GM18873 (cell line): ENCODE results near the gene RAD51B.

Experiments
- ATAC-seq: cut with Tn5 transposase; IDR thresholded peaks from one replicate; pipeline ENCODE4 v1.9.1; 2021; ENCODE audit warnings: mild to moderate bottlenecking, moderate library complexity, moderate number of reproducible peaks; ENCODE audit not compliant: unreplicated experiment, low FRiP score

The RAD51B gene

DNA sequence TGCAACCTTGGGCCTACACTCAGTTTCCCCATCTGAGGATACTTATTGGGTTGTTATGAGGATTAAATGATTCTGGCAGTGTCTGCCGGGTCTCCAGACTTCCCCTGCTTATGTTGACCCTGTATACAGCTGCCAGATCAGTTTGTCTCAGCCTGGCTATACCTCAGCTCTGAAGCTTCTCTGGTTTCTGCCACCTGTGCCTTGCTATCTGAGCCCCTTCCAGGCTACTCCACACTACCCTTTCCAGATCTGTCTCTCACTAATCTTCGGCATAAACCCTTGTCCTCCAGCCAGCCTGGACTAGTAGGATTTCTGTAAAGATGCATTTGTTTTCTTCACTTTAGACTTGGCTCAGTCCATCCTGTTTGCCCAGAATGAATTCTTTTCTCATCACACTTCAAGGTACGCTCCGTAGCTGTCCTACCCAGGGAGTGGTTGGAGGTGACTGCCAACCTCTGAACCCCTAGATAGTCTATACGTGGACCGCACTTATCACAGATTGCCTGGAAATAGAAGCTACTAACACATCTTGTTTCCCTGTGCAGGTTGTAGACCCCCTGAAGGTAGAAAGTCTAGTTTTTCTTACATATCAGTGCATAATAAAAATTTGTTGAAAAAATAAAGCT is 422.4 kb downstream of the RAD51B start:
- no peak for ATAC-seq

DNA sequence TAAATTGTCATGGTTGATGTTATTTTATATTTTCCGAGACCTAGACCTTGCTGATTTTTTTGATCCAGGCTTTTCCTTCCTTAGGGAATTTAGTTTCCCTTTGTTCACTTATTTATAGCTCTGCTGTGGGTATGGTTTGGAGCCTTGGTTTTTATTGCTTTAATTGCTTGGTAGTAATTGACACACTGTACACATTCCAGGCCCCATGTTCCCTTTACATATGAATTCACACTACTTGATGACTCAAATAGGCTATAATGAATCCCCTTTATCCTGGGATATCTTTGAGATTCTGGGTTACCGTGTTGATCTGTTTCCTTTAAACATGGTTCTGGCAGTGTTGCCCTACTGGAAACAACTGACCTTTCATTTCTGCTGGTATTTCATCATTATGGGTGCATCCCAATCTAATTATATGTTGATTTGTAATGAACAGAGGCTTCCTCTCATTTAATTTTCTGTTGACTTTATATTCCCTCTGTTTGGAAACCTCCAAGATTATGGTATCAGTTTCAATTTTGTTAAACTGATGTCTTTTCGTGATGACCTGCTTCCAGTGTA is 424.0 kb downstream of the RAD51B start:
- ATAC-seq: no peak

DNA sequence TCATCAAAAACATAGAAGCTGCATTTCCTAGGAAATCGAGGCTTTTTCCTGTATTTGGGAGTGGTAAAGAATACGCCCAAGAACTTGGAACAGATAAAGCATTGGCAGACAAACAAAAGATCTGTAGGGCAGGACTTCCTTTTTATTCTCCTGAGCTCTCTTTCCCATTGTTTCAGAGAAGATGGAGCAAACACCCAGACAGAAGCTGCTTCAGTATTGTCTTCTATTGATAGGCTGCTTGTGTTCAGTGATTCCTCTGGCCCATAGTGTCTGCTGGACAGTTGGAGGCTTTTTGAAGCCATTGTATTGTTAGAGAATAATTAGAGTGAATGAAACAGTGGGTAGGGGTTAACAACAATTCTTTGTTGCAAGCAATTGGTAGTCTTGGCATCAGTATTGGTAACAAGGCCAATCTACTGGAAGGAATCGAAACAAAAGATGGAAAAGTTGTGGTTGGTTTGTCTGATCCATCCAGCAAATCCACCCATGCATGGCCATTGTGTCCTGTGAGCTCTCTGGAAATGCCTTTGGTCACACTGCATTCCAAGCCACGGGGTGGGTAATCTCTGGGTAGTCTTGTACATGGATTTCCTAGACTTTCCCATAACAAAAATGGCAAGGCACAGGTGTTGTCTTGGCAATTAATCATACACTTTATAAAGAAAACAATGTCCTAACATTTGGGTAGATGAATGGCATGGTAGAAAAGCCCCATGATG is 424.8 kb downstream of the RAD51B start:
- no peak for ATAC-seq

DNA sequence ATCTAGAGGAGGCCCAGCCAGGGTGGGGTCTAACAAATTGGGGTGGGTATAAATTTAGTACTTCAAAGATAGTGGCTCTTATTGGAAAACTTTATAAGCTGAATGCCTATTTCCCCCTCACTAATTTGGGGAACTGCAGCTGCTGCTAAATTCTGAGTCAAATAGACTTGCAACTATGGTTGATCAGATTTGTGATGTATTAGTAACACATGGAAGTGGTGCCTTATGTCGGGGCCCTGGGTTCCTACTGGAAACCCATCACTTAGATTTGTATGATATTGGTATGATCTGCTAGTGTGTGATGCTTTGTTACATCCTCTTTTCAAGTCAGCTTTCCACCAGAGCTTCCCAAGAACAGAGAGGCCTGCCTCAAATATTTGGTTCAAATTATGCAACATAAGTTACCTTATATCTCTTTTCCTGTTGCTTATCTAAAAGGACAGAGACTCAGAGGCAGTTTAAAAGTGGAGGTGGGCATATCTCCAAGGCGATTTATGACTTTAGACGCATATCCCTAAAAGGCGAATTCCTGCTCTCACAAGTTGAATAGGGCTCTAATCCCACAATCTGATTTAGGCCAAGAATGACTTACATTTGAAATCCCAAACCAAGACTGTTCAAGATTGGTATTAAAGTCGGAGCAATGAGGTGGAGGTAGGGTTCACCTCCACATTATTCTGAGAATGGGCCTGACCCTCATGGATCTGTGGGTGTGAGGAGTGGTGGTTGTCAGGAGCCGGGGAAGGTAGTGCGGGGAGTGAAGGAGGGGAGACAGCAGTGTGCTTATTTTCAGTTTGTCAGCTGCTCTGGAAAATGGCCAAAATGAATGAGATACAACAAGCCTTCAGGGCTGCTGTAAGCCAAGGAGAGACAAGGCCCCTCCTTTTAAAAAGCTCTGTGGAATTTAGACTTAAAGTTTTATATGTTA is 425.8 kb downstream of the RAD51B start:
- ATAC-seq: no peak

DNA sequence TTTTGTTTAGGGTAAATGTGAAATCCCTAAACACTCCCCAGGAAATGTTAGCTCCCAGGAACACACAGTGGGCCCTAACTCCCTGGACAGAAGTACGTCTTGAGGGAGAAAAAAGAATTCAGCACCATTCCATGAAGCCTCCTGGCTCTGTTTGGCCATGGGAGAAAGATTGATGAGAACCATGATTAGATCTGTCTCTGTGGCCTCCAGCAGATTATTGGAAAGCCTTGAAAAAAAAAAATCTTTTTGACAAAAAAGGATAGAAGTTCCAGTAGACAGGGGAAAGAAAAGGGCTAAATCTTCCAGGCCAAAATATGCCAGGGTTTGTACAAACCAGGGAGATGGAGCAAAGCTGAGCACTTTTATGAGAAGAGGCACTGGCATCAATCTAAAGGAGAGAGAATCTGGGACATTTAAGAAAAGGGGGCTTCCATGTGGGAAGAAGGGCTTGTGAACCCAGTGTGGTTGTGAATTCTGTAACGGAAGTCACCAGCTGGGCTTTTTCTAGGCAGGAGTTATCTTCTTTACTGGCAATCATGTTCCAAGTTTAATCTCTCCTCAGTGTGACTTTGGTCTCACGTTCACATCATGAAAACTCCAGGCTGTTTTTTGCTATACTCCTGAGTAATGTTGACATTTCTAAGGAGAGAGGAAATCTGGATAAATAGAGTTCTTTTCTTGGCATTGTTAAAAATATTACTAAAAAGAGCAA is 426.7 kb downstream of the RAD51B start:
- ATAC-seq: no peak

DNA sequence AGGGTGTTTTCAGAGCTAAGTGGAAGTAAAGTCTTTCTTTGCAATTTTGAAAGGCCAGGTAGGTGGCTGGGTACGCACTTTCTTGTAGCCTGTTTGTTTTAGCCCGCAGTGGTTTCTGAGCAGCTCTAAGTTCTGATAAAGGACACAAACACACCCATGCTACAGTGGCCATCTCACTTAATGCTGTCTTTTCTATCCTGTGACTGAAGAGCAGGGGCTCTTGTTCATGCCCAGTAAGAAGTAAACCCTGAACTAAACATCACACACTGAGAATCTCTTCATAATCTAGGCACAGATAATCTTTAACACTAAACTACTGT is 427.2 kb downstream of the RAD51B start:
- ATAC-seq: no peak

DNA sequence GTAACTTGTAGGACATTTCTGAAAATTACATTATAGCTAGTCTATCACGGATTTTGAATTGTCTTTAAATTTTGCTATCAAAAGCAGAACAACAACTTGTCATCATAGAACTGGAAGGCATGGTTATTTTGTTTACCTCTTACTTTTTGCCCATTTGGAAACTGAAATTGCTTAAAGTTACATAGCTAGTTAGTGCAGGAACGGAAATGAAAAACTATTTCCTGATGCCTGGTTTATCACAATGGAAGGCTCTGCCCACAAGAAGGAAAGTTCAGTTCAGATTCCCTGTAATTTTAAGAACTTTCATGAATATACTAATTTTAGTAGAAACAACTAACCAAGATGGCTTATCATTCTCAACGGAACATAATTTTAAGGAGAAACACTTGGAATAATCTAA is 427.7 kb downstream of the RAD51B start:
- no peak for ATAC-seq

DNA sequence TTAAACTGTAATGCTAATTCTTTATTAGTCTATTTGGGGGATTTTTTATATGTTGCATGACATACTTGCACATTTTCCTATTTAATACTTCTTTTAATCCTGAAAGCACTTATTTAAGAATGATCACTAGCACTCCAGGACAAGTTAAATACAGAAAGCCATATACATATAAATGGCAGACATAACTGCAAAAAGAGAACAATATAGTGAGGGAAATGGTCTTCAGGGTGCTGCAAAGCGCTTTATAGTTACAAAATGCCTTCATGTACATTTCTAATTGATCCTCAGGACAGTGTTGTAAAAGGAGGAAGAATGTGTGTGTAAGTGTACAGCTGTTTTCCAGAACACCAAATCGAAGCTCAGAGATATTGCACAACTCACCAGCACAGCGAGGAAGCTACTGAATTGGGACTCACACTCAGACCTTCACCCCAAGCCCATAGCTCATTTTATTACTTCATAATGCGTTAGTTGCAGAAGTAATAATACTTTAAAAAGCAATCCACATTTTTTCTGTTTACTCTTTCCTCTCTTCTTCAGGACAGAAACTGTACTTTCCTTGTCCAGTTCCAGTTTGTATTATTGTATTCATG is 428.2 kb downstream of the RAD51B start:
- ATAC-seq: no peak

DNA sequence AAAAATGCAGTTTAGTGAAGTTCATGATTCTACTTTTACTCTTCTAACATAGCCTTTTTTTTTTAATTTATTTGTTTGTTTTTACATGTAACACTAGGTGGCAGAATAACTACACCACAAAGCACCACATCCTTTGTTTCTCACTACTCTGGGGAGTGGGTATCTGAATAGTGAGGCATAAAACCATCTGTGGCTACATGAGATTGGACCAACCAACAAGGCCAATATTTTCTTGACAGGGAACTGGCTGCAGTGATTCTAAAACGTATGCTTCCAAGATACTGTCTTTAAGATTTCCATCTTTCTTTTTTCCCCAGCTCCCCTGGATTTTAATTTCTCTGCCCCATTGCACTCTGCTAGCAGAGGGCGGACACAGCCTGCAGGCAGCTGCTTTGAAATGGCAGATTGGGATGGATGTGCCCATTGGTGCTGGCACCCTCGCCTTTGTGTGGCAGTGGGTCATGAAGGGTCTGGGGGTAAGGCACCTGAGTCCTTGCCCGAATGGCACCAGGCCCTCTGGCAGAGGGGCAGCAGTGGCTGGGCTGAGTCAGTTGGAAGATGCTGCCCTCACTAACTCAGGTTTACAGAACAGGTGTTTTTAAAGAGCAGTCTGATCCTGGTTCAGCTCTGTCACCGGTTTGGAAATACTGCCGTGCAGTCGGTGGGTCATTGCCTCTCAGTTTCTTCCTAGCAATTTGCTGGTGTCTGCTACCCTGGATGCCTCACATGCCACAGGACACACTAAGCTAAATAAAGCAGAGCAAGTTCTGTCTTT is 429.1 kb downstream of the RAD51B start:
- no peak for ATAC-seq

DNA sequence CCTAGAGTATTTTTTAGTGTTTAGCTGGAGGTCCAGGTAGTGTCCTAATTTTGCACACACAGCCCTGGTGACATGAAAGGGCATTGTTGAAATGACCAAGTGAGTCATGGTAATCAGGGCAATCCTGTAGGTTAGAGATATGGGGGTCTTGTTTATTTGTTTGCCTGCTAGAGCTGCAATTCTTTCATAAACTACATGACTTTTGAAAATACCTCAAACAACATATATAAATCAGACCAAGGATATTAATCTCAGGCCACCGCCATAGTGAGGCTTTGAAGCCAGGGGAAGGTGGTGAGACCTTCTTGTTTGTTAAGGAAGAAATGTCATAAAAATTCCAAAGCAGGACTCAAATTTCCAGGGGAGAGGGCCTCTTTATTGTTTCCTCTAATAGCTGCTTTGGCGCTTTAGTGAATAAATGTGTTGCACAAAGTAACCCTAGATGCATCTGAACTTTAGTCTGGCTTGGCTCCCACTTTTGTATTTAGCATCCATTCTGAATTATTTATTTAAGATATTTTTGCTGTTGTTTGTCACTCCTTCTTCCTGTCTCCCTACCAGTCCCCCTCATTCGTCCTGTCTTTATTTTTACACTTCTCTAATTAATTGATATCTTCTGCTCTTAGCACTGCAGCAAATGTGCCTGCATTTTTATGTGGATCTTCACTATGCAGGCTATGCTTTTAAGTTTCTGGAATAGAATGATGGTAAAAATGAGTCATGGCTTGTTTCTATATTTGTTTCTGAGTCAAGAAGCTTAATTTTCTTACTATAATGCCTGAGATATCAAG is 430.3 kb downstream of the RAD51B start:
- no peak for ATAC-seq

DNA sequence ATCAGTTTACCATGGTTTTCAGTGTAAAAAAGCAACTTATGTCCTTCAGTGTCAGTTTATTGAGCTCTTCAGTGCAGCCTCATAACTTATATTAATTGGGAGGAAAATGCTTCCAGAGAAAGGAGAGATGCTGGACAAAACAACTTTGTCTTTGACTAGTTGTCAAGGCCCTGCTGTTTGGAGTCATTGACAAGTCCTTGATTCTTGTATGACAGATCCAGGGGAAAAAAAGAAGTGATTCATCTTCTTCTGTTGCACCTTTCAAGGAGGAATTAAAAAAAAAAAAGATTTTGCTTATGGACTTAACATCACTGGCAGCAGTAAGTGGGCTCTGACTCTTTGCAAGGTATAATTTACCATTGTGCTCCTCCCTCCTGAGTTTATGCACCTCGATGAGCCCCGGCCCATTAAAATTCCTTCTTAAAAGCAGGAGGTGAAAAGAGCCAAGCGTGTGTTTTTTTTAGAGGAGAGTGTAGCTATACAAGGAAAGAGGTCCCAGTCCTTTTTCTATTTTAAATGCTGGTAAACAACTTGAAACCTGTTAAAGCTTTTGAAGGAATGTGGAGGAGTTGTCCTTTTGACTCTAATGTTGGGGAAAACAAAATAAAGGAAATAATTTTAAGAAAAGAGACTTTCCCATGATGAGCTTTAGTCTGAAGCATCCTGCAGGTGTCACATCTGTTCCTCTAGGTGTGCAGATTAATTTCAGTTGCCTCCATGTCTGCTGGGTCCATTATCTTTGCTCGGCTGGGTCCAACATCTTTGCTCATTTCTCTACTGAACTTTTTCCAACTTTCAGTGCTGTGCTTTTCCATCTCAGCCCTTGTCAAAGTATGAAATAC is 431.6 kb downstream of the RAD51B start:
- no peak for ATAC-seq

DNA sequence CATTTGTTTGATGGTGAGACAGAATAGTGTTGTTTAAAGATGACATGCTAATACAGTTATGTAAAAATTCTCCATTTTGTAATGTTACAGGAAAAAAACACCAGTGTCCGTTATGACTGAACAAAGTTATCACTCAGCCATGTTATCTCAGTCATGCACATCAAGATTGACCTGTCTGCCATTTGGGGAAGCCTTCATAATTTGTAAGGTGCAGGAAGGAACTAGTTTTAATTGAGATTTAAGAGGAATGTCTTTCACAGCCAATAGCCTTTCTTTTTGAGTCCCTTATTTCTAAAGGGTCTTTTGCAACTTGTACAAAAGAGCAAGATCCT is 432.2 kb downstream of the RAD51B start:
- ATAC-seq: no peak

DNA sequence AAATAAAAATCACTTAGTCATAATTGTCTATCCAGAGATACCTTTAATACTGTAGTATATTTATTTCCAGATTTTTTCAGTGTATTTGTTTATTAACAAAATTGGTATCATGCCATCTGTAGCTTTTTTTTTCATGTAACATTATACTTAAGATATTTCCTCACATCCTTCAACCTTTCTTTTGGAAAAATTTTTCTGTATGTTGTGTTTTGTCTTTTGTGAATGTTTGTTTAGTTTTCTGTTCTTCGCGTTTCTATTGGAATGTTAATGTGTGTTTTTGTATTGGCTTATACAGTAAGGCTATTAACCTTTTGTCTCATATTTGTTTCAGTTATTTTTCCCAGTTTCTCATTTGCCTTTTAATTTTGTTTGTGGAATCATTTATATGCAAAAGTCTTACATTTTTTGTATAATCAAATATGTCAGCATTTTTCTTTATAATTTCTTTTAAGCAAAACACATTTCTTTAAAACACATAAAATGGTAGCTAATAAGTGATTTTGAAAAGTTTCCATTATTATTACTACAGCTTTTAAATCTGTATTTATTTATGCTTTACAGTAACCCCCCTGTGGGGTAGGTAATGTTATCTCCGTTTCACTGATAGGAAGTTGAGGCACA is 433.7 kb downstream of the RAD51B start:
- no peak for ATAC-seq

DNA sequence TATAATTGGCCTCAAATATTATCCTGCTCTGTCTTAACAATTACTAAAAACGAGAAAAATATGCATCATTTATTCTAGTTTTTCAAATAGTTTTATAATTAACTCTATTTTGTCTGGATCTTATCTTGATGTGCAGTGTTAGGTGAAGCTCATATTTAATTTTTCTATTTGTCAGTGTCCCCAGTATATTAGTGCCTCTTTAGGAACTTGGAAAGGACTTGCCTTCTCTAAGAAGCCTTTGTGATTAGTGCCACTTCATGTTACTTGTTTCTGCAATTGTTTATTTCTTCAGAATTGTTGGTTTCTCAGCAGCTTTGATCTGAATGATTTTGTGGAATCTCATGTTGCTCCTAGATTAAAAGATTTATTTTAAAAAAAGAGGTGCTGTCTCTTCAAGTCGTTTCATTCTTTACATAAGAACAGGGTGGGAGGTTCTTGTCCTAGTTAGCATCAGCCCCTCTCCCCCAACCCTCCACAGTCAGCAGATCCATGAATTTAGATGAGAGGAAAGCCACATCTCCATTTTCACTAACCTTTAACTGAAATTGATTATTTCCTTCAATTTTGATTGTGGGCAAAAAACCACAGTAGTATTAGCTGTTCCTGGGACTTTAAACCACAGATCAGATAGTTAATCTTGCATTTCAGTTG is 434.4 kb downstream of the RAD51B start:
- no peak for ATAC-seq

DNA sequence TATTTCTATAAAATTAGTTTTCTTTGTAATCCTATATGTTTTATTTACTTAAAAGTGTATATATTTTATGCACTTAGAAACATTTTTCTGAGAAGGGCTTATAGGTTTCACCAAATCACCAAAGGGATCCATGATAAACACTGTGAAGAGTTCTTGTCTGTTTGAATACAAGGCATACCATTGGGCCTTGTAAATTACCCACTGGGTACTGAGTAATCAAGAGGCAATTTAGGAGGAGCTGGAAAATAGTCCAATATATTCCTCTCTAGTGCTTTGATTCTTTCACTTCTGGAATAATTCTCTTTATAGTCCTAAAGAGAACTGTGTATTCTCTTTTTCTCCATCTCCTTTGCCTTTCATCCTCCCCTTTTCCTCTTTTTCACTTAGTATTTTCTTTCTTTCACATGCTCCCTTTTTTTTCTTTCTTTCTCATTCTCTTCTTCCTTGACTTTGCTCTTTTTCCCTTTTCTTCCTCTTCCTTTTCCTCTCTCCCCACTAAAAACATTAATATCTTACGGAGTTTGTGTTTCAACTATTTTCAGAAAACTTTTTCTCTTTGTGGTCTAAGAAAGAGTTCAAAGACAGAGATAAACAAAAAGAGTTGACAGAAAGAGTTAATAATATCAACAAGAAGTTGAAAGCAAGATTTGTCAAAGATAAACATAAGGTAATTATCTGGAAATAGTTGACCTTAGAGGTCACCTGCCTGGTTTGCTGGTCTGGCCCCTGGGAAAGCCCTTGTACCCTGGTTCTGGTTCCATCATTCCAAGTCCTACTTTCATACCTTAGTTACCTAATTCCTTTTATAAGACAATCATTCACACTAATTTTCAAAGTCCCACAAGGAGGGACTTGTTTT is 435.3 kb downstream of the RAD51B start:
- no peak for ATAC-seq

DNA sequence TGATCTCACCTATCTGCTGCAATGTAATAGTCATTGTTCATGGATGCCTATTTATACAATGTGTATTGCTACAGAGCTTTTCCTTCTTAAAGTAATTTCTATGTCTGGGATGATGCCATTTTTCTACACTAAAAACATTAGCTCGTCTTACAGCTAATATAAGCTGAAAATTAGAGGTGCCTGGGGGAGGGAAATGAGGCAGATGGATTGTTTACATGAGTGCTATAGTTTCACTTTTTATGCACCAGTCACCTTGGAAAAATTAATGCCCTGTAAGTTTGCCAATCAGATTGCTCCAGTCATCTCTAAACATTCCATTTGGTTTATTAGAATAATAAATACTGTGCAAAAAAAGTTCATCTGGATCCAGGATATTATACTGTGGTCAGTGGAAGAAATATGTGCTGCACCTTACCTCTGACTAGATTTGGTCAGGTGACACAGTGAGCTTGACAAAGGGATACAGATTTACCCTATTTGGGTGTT is 436.2 kb downstream of the RAD51B start:
- no peak for ATAC-seq
